HCT116 (cell line): ENCODE results near the gene IL1B. TPM values are rescaled to one million over a fixed set of nuclear protein-coding genes. Genes with fewer than 3 reads are reported as not detected.

Experiments used
- ATAC-seq: fragments of 200-7000 bp; cut with Tn5 transposase; 2 replicates; pipeline ENCODE4 v1.9.1; 2020; ENCODE audit warnings: mild to moderate bottlenecking, moderate library complexity
- BruUV-seq: library from RNA; stranded (reverse); fragments of 400-500 nt; replicated peaks from 2 replicates; lab custom pipeline; 2021; lab: Mats Ljungman, UMichigan
- CTCF ChIA-PET: fragments of 300-600 bp; sonication (Branson Sonifier 250); formaldehyde crosslinking; loops from one replicate; lab custom pipeline; 2021; ENCODE audit warnings: antibody characterized with exemption; lab: Charles Lee
- POLR2A ChIA-PET: fragments of 300-600, 350-600 bp; sonication (Branson Sonifier 250); formaldehyde crosslinking; loops from one replicate; lab custom pipeline; 2021; ENCODE audit warnings: antibody characterized with exemption; lab: Charles Lee
- RAD21 ChIA-PET, 2 experiments: fragments of 300-600 bp; sonication (Branson Sonifier 250); formaldehyde crosslinking; loops; one replicate each; lab custom pipeline; 2023; ENCODE audit warnings: low total read pairs in 2 of 2; ENCODE audit not compliant: uncharacterized antibody in 2 of 2, unreplicated experiment in 2 of 2, low non-redundant PET in 1 of 2; lab: Charles Lee
- DNase-seq: peaks from one replicate; pipeline ENCODE4 v3.0.0-alpha.2; 2010; ENCODE audit warnings: low read depth, low spot score
- H2AFZ ChIP-seq: fragments of 200-600 bp; shearing (Covaris generic), sonication (generic); 2 replicates; pipeline ENCODE4 v1.6.1; 2017; ENCODE audit warnings: low read depth, mixed run types, mixed read lengths, antibody characterized with exemption, low read length; ENCODE audit not compliant: poor library complexity, severe bottlenecking
- H3K27ac ChIP-seq: 2 replicates; pipeline ENCODE4 v1.5.1; 2012; ENCODE audit warnings: low read depth, low read length
- H3K27me3 ChIP-seq: fragments of 200-600 bp; sonication (generic); 2 replicates; pipeline ENCODE4 v1.6.1; 2016; ENCODE audit warnings: mixed run types, low read length, mixed read lengths; ENCODE audit not compliant: insufficient read depth
- H3K36me3 ChIP-seq, 2 experiments: fragments of 200-500 bp in 1 of 2; fragments of 200-600 bp in 1 of 2; sonication (Bioruptor generic) in 1 of 2; sonication (generic) in 1 of 2; 2 replicates each; pipeline versions ENCODE4 v1.5.1 to v1.6.1; 2014 to 2016; ENCODE audit warnings: low read length in 2 of 2, inconsistent platforms in 1 of 2, mixed read lengths in 1 of 2, mixed run types in 1 of 2; ENCODE audit not compliant: insufficient read depth in 2 of 2, control insufficient read depth in 1 of 2
- H3K4me1 ChIP-seq, 2 experiments: fragments of 200-600 bp in 1 of 2; sonication (generic) in 1 of 2; 2 replicates each; pipeline versions ENCODE4 v1.5.1 to v1.6.1; 2012 to 2017; ENCODE audit warnings: low read length in 2 of 2, inconsistent platforms in 1 of 2, mild to moderate bottlenecking in 1 of 2, mixed read lengths in 1 of 2, mixed run types in 1 of 2, moderate library complexity in 1 of 2; ENCODE audit not compliant: insufficient read depth in 2 of 2, control insufficient read depth in 1 of 2
- H3K4me2 ChIP-seq: fragments of 200-600 bp; sonication (generic); 2 replicates; pipeline ENCODE4 v1.6.1; 2017; ENCODE audit warnings: mixed run types, low read length, mixed read lengths
- H3K4me3 ChIP-seq, 2 experiments: fragments of 200-600 bp in 1 of 2; sonication (generic) in 1 of 2; replicated peaks in 1 of 2; 2 replicates each; pipeline ENCODE4 v1.5.1; 2011 to 2016; ENCODE audit warnings: low read length in 2 of 2, control low read depth in 1 of 2, low read depth in 1 of 2, mild to moderate bottlenecking in 1 of 2, mixed read lengths in 1 of 2, mixed run types in 1 of 2
- H3K79me2 ChIP-seq: fragments of 200-600 bp; sonication (generic); 2 replicates; pipeline ENCODE4 v1.6.1; 2017; ENCODE audit warnings: mild to moderate bottlenecking, mixed run types, low read length, moderate library complexity, mixed read lengths; ENCODE audit not compliant: insufficient read depth
- H3K9ac ChIP-seq: fragments of 200-600 bp; sonication (generic); 2 replicates; pipeline ENCODE4 v1.6.1; 2016; ENCODE audit warnings: low read length, mixed read lengths
- H3K9me2 ChIP-seq: fragments of 200-600 bp; sonication (generic), shearing (Covaris generic); 2 replicates; pipeline ENCODE4 v1.6.1; 2017; ENCODE audit warnings: mixed run types, mild to moderate bottlenecking, moderate library complexity; ENCODE audit not compliant: insufficient read depth
- H3K9me3 ChIP-seq, 2 experiments: fragments of 200-500 bp in 1 of 2; fragments of 200-600 bp in 1 of 2; sonication (Bioruptor generic) in 1 of 2; sonication (generic) in 1 of 2; 2 replicates each; pipeline ENCODE4 v1.6.1; 2014 to 2017; ENCODE audit warnings: low read length in 2 of 2, mixed read lengths in 2 of 2, inconsistent platforms in 1 of 2, low read depth in 1 of 2, mild to moderate bottlenecking in 1 of 2, mixed run types in 1 of 2, moderate library complexity in 1 of 2; ENCODE audit not compliant: control insufficient read depth in 1 of 2, insufficient read depth in 1 of 2
- H4K20me1 ChIP-seq: fragments of 200-600 bp; sonication (generic), shearing (Covaris generic); 2 replicates; pipeline ENCODE4 v1.6.1; 2017; ENCODE audit warnings: mixed run types, mild to moderate bottlenecking, moderate library complexity; ENCODE audit not compliant: insufficient read depth
- ATF3 ChIP-seq: IDR thresholded peaks from 2 replicates; pipeline ENCODE4 v1.6.1; 2012
- CEBPB ChIP-seq: IDR thresholded peaks from 2 replicates; pipeline ENCODE4 v1.6.1; 2012; ENCODE audit warnings: low read depth
- JUND ChIP-seq: IDR thresholded peaks from 2 replicates; pipeline ENCODE4 v1.6.1; 2012
- REST ChIP-seq: IDR thresholded peaks from 2 replicates; pipeline ENCODE4 v1.6.1; 2012; ENCODE audit warnings: low read depth
- SP1 ChIP-seq: IDR thresholded peaks from 2 replicates; pipeline ENCODE4 v1.6.1; 2012; ENCODE audit warnings: low read depth
- ZBTB33 ChIP-seq: IDR thresholded peaks from 2 replicates; pipeline ENCODE4 v1.6.1; 2011; ENCODE audit warnings: mild to moderate bottlenecking, low read length, moderate library complexity; ENCODE audit not compliant: insufficient replicate concordance; ENCODE audit errors: extremely low read depth
- ZNF274 ChIP-seq: fragments of 200-500 bp; sonication (Bioruptor generic); IDR thresholded peaks from 2 replicates; pipeline ENCODE4 v1.6.1; 2014; ENCODE audit warnings: mild to moderate bottlenecking, low read depth, low read length, inconsistent platforms
- intact Hi-C: fragments of 100-400 bp; cut with micrococcal nuclease; formaldehyde crosslinking; loops from 2 replicates; pipeline ENCODE4 v1.10.0; 2022
- total RNA-seq: library from RNA; stranded (reverse); gene quantifications from one replicate; pipeline ENCODE4 v1.2.1, GENCODE V29; 2021; ENCODE audit not compliant: unreplicated experiment

The IL1B gene
- total RNA-seq, 1 experiment from 2014 or later, result not detected

GRCh38 chr2:112794131-112794733 is 42.3 kb downstream of the IL1B start (continued):
- TF ChIP-seq ZBTB33 (no peak), SP1 (peak; percentile 62), CEBPB (peak; percentile 91), ZNF274 (no peak), JUND (no peak), REST (no peak)
- TF ChIP-seq, all 23 proteins: peak for 8

GRCh38 chr2:112793449-112793978 is 43.1 kb downstream of the IL1B start:
- intact Hi-C loops, result no loop called here
- Histone ChIP-seq H3K4me3 (no peak overlapping the region), H3K79me2 (no peaks in the 10 kb centered on the region), H3K27me3 (no peaks in the 10 kb centered on the region), H4K20me1 (no peaks in the 10 kb centered on the region), H3K4me1 (peaks cover 0 to 4% of the 10 kb centered on the region in 2 experiments; a peak in 1 of 4 replicates), H3K9me3 (no peaks in the 10 kb centered on the region), H3K4me2 (no peak overlapping the region), H3K9ac (no peak overlapping the region), H3K36me3 (no peaks in the 10 kb centered on the region), H2AFZ (no peak overlapping the region), H3K27ac (no peak overlapping the region), H3K9me2 (no peaks in the 10 kb centered on the region)
- ATAC-seq (no peak), DNase-seq (no peak)
- ChIA-PET RAD21 (no interaction called here), POLR2A (no interaction called here), CTCF (interaction anchor here (1.4 kb wide), 1 partner anchor 45 kb away, joined by 3 read pairs; no protein-coding TSS in a partner anchor)
- BruUV-seq, result no TSS peak
- TF ChIP-seq ATF3, result no peak
